ENCODE results near the gene MAGEB4.

Gene MAGEB4

DNA sequence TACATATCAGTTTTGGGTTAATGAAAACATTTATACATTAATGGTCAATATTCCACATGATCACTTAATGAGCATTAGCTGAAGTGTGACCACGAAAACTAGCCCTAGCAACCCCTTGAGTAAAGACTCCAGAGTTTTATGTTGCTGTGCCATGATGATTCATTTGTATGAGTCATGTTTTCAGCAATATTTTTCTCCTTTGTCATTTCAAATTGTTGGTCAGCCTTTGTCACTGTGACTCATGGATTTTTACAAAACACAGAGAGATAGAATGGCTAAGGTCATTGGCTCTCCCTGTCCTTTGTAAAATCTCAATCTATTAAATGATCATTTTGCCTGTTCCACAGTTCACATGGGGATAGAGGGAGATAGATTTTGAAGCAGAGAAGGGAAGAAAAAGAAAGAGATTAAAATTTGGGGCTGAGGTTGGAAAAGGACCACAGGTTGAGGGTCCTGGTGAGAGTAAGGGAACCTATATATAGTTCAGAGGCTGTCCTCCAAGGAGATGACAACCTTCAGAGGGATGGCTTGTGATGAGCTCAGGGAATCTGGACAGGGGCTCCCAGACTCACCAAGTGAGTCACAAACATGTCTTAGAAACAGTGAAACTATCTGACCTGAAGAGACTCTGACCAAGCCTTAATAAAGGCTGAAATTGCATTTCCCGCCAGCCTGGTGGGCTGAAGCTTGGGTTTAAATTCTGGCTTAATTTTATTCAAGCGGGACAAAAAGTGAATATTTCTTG is 41.8 kb downstream of the MAGEB4 start:
- Histone ChIP-seq H3K4me1 (ENCODE audit: insufficient read depth, low read length, poor library complexity, severe bottlenecking) (peaks cover 6% of the 10 kb centered on the region), H3K9ac (ENCODE audit: low read depth, low read length, poor library complexity, severe bottlenecking) (no peak overlapping the region), H3K9me3 (ENCODE audit: insufficient read depth, low read depth, low read length) (no peaks in the 10 kb centered on the region), H3K79me2 (ENCODE audit: insufficient read depth, low read length) (no peaks in the 10 kb centered on the region), H3K4me3 (ENCODE audit: low read length, poor library complexity, severe bottlenecking) (no peak overlapping the region), H3K4me2 (ENCODE audit: low read depth, low read length, poor library complexity, severe bottlenecking) (no peak overlapping the region), H3K27me3 (ENCODE audit: insufficient read depth, low read length, poor library complexity, severe bottlenecking) (no peaks in the 10 kb centered on the region), H3K36me3 (ENCODE audit: insufficient read depth, low read length) (no peaks in the 10 kb centered on the region), H3K9me2 (replicated peaks; ENCODE audit: low read depth, low read length) (no peaks in the 10 kb centered on the region), H4K20me1 (ENCODE audit: insufficient read depth, low read length, poor library complexity, severe bottlenecking) (no peaks in the 10 kb centered on the region), H3F3A (ENCODE audit: low read depth) (no peaks in the 10 kb centered on the region), H2AFZ (ENCODE audit: low read length) (no peak overlapping the region)
- no peak for TF ChIP-seq EZH2phosphoT487 (IDR thresholded peaks at IDR 0.05; ENCODE audit: borderline replicate concordance)
- TF ChIP-seq, protein P1, sequence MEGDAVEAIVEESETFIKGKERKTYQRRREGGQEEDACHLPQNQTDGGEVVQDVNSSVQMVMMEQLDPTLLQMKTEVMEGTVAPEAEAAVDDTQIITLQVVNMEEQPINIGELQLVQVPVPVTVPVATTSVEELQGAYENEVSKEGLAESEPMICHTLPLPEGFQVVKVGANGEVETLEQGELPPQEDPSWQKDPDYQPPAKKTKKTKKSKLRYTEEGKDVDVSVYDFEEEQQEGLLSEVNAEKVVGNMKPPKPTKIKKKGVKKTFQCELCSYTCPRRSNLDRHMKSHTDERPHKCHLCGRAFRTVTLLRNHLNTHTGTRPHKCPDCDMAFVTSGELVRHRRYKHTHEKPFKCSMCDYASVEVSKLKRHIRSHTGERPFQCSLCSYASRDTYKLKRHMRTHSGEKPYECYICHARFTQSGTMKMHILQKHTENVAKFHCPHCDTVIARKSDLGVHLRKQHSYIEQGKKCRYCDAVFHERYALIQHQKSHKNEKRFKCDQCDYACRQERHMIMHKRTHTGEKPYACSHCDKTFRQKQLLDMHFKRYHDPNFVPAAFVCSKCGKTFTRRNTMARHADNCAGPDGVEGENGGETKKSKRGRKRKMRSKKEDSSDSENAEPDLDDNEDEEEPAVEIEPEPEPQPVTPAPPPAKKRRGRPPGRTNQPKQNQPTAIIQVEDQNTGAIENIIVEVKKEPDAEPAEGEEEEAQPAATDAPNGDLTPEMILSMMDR (conservative IDR thresholded peaks at IDR 0.05; ENCODE audit: low read length) = no peak
